Ishikawa (cell line): ENCODE measurements around the gene CERS6.

Experiments used
- CEBPB ChIP-seq: IDR thresholded peaks from 2 replicates; pipeline ENCODE4 v1.6.1; 2012
- CREB1 ChIP-seq: IDR thresholded peaks from 2 replicates; pipeline ENCODE4 v1.6.1; 2012; ENCODE audit warnings: low read depth
- EP300 ChIP-seq: IDR thresholded peaks from 2 replicates; pipeline ENCODE4 v1.6.1; 2012; ENCODE audit warnings: borderline replicate concordance
- FOXM1 ChIP-seq: IDR thresholded peaks from 2 replicates; pipeline ENCODE4 v1.6.1; 2012; ENCODE audit warnings: low read depth, borderline replicate concordance
- NFIC ChIP-seq: IDR thresholded peaks from 2 replicates; pipeline ENCODE4 v1.6.1; 2012
- RAD21 ChIP-seq: IDR thresholded peaks from 2 replicates; pipeline ENCODE4 v1.6.1; 2012; ENCODE audit warnings: low read depth
- TAF1 ChIP-seq: IDR thresholded peaks from 2 replicates; pipeline ENCODE4 v1.6.1; 2012; ENCODE audit warnings: low read depth, mild to moderate bottlenecking
- TEAD4 ChIP-seq: IDR thresholded peaks from 2 replicates; pipeline ENCODE4 v1.6.1; 2012
- YY1 ChIP-seq: IDR thresholded peaks from 2 replicates; pipeline ENCODE4 v1.6.1; 2012; ENCODE audit warnings: low read depth
- TF ChIP-seq, protein P1 (sequence below): IDR thresholded peaks from 2 replicates; pipeline ENCODE4 v1.6.1; 2012
- TF ChIP-seq, protein P2 (sequence below): IDR thresholded peaks from 2 replicates; pipeline ENCODE4 v1.6.1; 2012
- TF ChIP-seq, protein P3 (sequence below): IDR thresholded peaks from 2 replicates; pipeline ENCODE4 v1.6.1; 2012; ENCODE audit warnings: low read depth, mild to moderate bottlenecking

DNA sequence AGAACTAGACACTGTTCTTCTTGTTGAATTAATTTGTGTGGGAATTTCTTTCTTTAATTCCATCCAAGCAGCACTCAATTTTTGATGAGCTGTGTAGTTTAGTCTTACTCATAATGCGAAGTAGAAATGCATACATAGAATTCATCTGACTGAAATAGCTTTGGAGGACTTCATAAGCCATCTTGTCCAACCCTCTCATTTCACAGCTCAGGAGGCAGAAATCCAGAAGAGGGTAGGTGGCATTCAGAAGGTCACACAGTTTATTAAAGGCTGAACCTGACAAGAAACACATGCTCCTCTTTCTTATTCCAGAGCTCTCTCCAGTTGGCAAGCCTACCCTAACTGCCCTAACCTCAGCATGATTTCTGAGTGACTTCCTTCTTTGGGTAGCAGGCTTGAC lies 177.1 kb downstream of the CERS6 start:
- no peak for TF ChIP-seq CEBPB
- no peak for TF ChIP-seq RAD21
- TF ChIP-seq, protein P1, sequence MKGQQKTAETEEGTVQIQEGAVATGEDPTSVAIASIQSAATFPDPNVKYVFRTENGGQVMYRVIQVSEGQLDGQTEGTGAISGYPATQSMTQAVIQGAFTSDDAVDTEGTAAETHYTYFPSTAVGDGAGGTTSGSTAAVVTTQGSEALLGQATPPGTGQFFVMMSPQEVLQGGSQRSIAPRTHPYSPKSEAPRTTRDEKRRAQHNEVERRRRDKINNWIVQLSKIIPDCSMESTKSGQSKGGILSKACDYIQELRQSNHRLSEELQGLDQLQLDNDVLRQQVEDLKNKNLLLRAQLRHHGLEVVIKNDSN = no peak
- TF ChIP-seq, protein P2, sequence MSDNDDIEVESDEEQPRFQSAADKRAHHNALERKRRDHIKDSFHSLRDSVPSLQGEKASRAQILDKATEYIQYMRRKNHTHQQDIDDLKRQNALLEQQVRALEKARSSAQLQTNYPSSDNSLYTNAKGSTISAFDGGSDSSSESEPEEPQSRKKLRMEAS = no peak
- TF ChIP-seq, protein P3, sequence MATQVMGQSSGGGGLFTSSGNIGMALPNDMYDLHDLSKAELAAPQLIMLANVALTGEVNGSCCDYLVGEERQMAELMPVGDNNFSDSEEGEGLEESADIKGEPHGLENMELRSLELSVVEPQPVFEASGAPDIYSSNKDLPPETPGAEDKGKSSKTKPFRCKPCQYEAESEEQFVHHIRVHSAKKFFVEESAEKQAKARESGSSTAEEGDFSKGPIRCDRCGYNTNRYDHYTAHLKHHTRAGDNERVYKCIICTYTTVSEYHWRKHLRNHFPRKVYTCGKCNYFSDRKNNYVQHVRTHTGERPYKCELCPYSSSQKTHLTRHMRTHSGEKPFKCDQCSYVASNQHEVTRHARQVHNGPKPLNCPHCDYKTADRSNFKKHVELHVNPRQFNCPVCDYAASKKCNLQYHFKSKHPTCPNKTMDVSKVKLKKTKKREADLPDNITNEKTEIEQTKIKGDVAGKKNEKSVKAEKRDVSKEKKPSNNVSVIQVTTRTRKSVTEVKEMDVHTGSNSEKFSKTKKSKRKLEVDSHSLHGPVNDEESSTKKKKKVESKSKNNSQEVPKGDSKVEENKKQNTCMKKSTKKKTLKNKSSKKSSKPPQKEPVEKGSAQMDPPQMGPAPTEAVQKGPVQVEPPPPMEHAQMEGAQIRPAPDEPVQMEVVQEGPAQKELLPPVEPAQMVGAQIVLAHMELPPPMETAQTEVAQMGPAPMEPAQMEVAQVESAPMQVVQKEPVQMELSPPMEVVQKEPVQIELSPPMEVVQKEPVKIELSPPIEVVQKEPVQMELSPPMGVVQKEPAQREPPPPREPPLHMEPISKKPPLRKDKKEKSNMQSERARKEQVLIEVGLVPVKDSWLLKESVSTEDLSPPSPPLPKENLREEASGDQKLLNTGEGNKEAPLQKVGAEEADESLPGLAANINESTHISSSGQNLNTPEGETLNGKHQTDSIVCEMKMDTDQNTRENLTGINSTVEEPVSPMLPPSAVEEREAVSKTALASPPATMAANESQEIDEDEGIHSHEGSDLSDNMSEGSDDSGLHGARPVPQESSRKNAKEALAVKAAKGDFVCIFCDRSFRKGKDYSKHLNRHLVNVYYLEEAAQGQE = no peak
- no peak for TF ChIP-seq YY1
- TF ChIP-seq NFIC = no peak
- no peak for TF ChIP-seq FOXM1
- TF ChIP-seq TAF1 = no peak
- no peak for TF ChIP-seq CREB1
- no peak for TF ChIP-seq EP300
- TF ChIP-seq TEAD4 = no peak
